ENCODE data around the gene MET. TPM values are rescaled to one million over a fixed set of nuclear protein-coding genes. Genes with fewer than 3 reads are reported as not detected.

Gene MET
- 34.8 and 77.7 TPM in 2 replicates for total RNA-seq

DNA sequence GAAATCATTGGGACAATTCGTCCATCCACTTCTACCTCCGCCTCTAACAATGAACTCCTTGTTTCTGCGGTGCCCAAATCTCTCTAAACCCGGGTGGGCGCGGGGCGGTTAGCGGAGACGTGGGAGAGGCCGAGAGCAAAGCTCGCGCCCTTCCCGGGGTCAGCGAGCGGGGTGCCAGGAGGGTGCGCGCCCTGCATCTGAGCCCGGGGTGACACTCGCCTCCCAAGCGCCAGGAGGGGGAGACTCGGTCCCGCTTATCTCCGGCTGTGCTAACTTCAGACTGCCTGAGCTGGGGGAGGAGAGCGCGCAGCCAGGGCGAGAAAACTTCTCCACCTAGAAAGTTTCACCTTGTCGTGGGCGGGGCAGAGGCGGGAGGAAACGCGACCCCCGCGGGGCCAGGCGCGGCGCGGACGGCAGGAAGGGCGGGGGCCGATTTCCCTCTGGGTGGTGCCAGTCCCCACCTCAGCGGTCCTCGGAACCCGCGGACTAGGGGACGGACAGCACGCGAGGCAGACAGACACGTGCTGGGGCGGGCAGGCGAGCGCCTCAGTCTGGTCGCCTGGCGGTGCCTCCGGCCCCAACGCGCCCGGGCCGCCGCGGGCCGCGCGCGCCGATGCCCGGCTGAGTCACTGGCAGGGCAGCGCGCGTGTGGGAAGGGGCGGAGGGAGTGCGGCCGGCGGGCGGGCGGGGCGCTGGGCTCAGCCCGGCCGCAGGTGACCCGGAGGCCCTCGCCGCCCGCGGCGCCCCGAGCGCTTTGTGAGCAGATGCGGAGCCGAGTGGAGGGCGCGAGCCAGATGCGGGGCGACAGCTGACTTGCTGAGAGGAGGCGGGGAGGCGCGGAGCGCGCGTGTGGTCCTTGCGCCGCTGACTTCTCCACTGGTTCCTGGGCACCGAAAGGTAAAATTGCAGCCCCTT lies at the start of gene MET:
Gene MET (plus strand): TSS at position 516 of the 915 bp plus-strand sequence. CDS start 26,889 bp downstream, outside the sequence.

Other genes starting within 250 kb of the MET start
- gene CAV2, start 172.5 kb upstream of the MET start, total RNA-seq, result 150 and 198 TPM in 2 replicates
- gene CAV1, start 147.2 kb upstream of the MET start, total RNA-seq, result 772 and 1,370 TPM in 2 replicates
- 336 and 487 TPM in 2 replicates for gene CAPZA2, start 190.4 kb downstream of the MET start, total RNA-seq